NT2/D1 (cell line): ENCODE data around the gene SLIT3.

ENCODE experiments used
- DNase-seq: peaks from one replicate; pipeline ENCODE4 v3.0.0-alpha.2; 2011; ENCODE audit warnings: low read depth, low spot score
- H3K27me3 ChIP-seq: 2 replicates; pipeline ENCODE4 v1.6.0; 2011; ENCODE audit warnings: mild to moderate bottlenecking; ENCODE audit not compliant: insufficient read length, insufficient read depth
- H3K36me3 ChIP-seq: 2 replicates; pipeline ENCODE4 v1.6.1; 2011; ENCODE audit warnings: mild to moderate bottlenecking, low read length, mixed read lengths; ENCODE audit not compliant: insufficient read depth, insufficient read length
- H3K4me1 ChIP-seq: 2 replicates; pipeline ENCODE4 v1.5.1; 2011; ENCODE audit not compliant: insufficient read depth, insufficient read length
- H3K4me3 ChIP-seq: 2 replicates; pipeline ENCODE4 v1.5.1; 2011; ENCODE audit warnings: low read depth; ENCODE audit not compliant: insufficient read length
- H3K9ac ChIP-seq: 2 replicates; pipeline ENCODE4 v1.6.0; 2011; ENCODE audit warnings: low read depth; ENCODE audit not compliant: insufficient read length
- H3K9me3 ChIP-seq: 2 replicates; pipeline ENCODE4 v1.5.1; 2011; ENCODE audit warnings: mild to moderate bottlenecking, low read length; ENCODE audit not compliant: insufficient read depth
- SUZ12 ChIP-seq: IDR thresholded peaks from 2 replicates; pipeline ENCODE4 v1.6.1; 2011; ENCODE audit not compliant: insufficient read length, insufficient read depth; ENCODE audit errors: extremely low read depth
- YY1 ChIP-seq: IDR thresholded peaks from 2 replicates; pipeline ENCODE4 v1.6.1; 2011; ENCODE audit not compliant: insufficient read length, insufficient read depth
- ZNF274 ChIP-seq: IDR thresholded peaks from 2 replicates; pipeline ENCODE4 v1.6.1; 2011; ENCODE audit warnings: mild to moderate bottlenecking, low read depth, low read length

Gene SLIT3

DNA sequence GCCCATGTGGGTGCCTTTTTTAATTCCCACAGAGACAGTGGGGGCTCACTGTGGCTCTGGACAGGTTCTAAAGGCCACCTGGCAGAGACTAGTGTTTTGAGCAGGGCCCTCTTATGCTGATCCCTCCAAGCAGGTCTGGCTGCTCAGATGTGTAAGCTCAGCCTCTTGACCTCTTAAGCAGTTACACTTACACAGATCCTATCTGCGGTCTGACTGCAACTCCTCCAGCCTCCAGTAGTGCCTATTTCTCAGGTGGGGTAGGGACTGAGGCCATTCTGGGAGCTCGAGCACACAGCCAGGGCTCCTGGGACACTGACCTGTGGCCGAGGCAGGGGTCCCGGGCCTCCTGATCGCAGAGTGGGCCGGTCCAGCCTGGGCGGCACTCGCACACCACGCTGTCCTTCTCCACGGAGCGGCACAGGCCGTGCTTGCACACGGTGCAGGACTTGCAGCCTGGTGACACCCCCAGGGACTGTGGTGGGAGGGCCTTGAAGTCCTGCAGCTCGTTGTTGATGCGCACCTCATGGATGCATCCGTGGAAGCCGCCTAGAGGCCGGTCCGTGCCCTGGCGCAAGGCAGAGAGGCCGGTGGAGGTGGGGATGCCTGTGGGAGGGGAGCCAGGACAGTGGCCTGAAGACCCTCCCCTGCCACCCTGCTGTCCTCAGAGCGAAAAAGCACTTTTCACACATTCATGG lies 629.9 kb downstream of the SLIT3 start:
- H3K4me1 ChIP-seq, result no peaks in the 10 kb centered on the region
- H3K4me3 ChIP-seq, result no peak overlapping the region
- H3K36me3 ChIP-seq, result no peaks in the 10 kb centered on the region
- no peak for TF ChIP-seq ZNF274
- TF ChIP-seq SUZ12, result no peak
- no peak for TF ChIP-seq YY1
- H3K27me3 ChIP-seq, result no peaks in the 10 kb centered on the region
- no peak for DNase-seq
- no peaks in the 10 kb centered on the region for H3K9me3 ChIP-seq
- H3K9ac ChIP-seq, result no peak overlapping the region

DNA sequence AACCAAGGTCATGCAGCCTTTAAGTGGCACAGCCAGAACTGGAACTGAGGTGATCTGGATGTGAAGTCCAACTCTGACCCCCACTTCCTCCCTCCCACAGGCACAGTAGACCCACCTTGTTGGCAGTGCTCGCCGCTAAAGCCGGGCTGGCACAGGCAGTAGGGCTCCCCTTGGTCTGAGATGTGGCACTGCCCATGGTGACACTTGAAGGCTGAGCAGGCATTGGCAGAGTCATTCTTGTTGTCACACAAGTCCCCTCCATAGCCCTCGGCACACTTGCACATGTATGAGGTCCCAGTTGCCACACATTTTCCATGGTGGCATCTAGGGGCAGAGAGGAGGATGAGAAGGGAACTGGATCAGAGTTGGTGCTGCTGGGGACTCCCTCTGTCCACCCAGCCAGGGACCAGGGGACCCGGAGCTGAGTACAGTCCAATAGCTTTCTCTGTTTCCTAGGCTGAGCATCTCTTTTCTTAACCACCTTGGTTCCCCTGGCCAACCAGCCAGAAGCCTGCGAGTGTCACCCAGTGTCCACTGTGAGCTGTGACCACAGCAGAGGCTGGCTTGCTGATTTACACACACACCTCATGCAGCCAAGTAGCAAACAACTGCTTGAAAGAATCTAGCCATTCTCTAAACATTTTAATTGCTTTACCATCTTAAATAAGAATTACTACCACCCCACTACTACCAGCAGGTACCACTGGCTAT lies 631.1 kb downstream of the SLIT3 start:
- no peak for DNase-seq
- Histone ChIP-seq H3K4me1 (no peaks in the 10 kb centered on the region), H3K36me3 (no peaks in the 10 kb centered on the region), H3K9ac (no peak overlapping the region), H3K27me3 (no peaks in the 10 kb centered on the region), H3K4me3 (no peak overlapping the region), H3K9me3 (no peaks in the 10 kb centered on the region)
- TF ChIP-seq YY1 (no peak), SUZ12 (no peak), ZNF274 (no peak)

GRCh38 chr5:168669156-168669555 lies 631.8 kb downstream of the SLIT3 start:
- TF ChIP-seq ZNF274, result no peak
- no peak for TF ChIP-seq YY1
- no peak for TF ChIP-seq SUZ12
- Histone ChIP-seq H3K4me3 (no peak overlapping the region), H3K9me3 (no peaks in the 10 kb centered on the region), H3K4me1 (no peaks in the 10 kb centered on the region), H3K9ac (no peak overlapping the region), H3K27me3 (no peaks in the 10 kb centered on the region), H3K36me3 (no peaks in the 10 kb centered on the region)
- DNase-seq, result no peak

GRCh38 chr5:168668078-168668477 lies 632.9 kb downstream of the SLIT3 start:
- no peak for DNase-seq

DNA sequence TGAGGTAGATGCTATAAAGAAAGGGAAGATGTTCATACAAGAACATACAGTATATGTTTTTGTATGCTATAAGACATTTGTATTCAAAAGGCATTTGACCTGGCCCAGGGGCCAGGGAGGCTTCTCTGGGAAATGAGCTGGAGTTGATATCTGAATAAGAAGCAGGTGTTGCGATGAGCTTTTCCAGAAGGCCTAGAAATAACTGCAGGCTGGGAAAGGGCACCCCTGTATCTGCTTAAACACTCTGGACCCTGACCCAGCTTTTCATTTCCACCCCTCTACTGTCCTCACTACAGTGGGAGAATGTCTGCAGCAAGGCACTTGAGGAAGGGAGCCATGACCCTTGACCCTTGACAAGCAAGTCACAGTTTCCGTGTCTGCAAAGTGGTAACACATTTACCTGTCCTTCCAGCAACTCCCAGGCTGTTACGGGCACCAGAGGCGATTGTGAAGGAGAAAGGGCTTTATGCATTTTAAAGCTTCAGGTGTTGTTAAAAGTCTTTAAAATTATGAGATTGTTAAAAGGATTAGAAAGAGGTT lies 633.6 kb downstream of the SLIT3 start:
- H3K27me3 ChIP-seq, result no peaks in the 10 kb centered on the region
- H3K9ac ChIP-seq, result no peak overlapping the region
- no peak overlapping the region for H3K4me3 ChIP-seq
- no peaks in the 10 kb centered on the region for H3K4me1 ChIP-seq
- no peak for DNase-seq
- H3K9me3 ChIP-seq, result no peaks in the 10 kb centered on the region
- no peaks in the 10 kb centered on the region for H3K36me3 ChIP-seq
- TF ChIP-seq YY1 (no peak), ZNF274 (no peak), SUZ12 (no peak)

More at GRCh38 chr5:168668078-168668477, 632.9 kb downstream of the SLIT3 start:
- no peaks in the 10 kb centered on the region for H3K4me1 ChIP-seq
- H3K9me3 ChIP-seq, result no peaks in the 10 kb centered on the region
- no peak overlapping the region for H3K9ac ChIP-seq
- H3K27me3 ChIP-seq, result no peaks in the 10 kb centered on the region
- no peak for TF ChIP-seq SUZ12
- no peak for TF ChIP-seq ZNF274
- TF ChIP-seq YY1, result no peak
- no peak overlapping the region for H3K4me3 ChIP-seq
- H3K36me3 ChIP-seq, result no peaks in the 10 kb centered on the region

DNA sequence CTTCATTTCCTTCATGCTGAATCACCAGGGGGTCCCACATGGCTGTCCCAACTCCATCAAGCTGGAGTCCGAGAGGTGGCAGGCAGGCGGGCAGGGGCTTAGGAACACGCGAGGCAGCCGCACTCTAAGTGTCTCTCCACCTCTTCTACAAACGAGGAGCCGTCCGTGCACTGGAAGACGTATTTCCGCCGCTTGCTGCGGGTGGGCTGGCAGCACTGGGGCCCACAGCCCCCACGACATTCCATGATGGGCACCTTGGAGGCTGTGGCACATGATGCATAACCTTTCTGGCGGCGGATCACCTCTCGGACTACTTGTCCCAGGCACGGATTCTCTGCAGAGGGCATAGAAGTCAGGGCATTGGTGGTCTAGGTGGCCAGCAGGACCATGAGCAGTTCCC lies 634.6 kb downstream of the SLIT3 start:
- no peaks in the 10 kb centered on the region for H3K36me3 ChIP-seq
- H3K9ac ChIP-seq, result no peak overlapping the region

GRCh38 chr5:168663276-168664004 lies 637.5 kb downstream of the SLIT3 start:
- H3K4me1 ChIP-seq, result no peaks in the 10 kb centered on the region
- TF ChIP-seq SUZ12 (no peak), YY1 (no peak), ZNF274 (no peak)
- H3K36me3 ChIP-seq, result no peaks in the 10 kb centered on the region
- H3K4me3 ChIP-seq, result no peak overlapping the region
- H3K9me3 ChIP-seq, result no peaks in the 10 kb centered on the region
- H3K27me3 ChIP-seq, result no peaks in the 10 kb centered on the region
- no peak overlapping the region for H3K9ac ChIP-seq
- no peak for DNase-seq

More for the DNA sequence above, 634.6 kb downstream of the SLIT3 start:
- Histone ChIP-seq H3K4me1 (no peaks in the 10 kb centered on the region), H3K27me3 (no peaks in the 10 kb centered on the region), H3K9me3 (no peaks in the 10 kb centered on the region), H3K4me3 (no peak overlapping the region)
- no peak for TF ChIP-seq SUZ12
- TF ChIP-seq ZNF274, result no peak
- no peak for TF ChIP-seq YY1
- no peak for DNase-seq
